Measurements from ENCODE around the gene TEDC2.

TEDC2 gene

DNA sequence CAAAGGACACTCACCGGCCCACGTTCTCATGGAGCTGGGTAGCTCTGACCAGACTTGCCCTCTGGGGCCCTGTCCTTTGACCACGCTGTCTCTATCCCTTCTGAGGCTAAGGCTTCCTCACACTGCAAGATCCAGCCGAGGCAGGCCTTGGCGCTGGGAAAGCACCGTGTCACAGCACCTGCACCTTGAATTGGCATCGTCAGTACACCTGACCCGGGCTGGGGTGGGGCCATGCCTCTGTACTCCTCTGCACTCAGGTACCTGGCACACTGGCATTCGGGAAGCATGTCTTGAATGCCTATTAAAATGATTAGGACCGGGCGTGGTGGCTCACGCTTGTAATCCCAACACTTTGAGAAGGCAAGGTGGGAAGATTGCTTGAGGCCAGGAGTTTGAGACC, 21.0 kb downstream of the TEDC2 start:
- DNase-seq = no peak

DNA sequence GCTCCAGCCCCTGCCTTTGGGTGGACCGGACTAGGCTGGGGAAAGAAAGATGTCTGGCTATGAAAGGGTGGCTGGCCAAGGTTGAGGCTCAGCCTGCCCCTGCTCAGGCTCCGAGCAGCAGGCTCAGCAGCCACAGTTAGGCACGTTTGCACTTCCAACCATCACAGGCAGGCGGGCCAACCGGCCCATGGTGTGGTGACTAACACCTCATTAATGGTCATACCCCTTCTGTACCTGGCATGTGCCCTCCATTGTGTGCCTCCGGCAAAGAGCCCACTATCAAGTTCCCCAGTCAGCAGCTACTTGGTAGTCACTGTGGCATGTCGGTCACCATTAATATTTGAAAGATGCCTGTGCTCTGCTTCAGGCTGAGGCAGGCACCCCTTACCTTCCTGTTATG, 21.8 kb downstream of the TEDC2 start:
- no peak for DNase-seq

DNA sequence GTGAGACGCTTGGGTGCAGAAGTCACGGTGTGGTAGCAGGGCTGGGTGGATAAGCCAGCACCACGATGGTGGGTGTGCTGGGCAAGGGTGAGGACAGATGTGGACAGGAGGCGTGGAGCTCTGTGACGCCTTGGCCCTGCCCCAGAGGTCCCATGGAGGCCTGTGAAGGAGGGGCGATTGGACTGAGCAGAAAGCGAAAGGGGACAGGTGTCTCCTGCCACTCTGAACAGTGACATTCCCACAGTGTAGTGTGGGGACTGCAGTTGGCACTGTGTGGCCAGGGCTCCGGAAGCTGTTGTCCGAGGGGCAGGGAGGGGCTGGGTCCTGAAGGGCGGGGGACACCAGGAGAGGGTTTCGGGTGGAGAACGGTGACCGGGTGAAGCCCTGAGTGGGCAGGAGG, 22.3 kb downstream of the TEDC2 start:
- DNase-seq = no peak

DNA sequence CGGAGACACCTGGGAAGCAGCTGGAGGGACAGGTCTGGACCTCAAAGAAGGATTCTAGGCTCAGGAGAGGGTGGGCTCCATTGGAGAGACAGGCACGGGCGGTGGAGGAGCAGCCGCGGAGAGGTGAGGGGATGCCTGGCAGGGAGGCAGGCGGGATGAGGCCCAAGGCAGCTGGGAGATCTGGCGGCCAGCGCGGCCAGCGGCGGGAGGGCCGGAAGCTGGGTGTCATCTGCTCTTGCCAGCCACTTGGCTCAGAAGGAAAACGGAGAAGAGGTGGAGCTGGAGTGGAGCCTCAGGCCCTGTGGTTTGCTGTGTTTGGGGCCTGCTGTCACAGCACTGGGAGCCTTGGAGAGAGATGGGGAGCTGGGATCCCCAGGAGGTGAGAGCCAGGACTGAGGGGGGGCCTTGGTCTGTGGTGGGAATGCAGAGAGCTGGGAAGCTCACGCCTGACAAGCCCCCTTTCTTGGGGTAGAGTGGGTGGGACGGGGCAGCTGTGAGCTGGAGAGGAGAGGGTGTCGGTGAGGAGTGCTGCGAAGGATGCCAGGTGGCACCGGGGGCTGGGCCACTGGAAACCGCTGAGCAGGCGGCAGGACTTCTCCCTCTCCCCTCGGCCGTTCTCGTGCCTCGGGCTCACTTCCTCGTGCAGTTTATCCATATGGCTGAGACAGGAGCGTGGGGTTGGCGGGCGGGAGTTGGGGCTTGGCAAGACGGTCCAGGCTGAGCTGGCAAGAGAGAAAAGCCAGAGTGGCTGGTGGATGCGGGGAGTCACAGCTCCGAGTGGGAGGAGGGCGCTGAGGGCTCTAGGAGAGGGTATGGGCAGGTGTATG, 23.0 kb downstream of the TEDC2 start:
- no peak for DNase-seq

DNA sequence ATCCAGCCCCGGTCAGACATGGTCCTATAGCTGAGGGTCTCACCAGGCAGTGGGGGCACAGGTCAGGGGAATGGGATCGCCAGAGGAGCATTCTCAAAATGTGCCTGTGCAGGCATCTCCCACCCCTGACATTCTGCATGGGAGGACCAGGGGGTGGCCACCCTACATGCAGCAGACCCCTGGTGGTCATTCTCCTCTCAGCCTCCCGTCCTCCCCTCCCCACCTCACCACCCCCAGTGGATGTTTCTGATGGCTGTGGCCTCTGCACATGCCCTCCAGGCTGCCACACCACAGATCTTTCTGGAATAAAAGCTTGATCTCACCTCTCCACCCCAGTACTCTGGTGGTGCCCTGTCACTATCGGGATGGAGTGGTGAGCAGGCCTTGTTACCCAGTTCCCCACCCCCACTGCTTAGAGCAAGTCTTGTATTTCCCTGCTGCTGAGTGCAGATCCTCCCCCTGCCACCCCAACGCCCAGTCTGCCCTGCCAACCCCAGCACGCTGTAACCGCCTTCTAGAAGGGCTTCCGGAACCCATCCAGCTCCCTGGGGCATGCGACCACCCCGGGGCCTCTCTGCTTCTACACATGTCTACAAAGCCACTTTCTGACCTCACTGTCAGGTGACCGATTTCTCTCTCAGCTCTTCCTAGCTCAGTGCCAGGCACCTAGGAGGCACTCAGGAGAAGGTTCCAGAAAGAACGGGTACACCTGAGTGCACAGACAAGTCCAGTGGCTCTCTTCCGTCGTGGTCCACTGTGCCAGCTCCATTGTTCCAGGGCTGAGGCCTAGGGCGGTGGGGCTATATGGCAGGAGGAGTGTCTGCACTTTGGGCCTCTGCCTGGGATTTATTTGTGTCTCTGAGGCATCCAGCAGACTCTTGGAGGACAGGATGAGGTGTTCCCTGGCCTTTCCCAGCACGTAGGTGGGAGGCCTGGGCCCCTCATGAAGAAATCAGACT, 24.3 kb downstream of the TEDC2 start:
- no peak for DNase-seq

DNA sequence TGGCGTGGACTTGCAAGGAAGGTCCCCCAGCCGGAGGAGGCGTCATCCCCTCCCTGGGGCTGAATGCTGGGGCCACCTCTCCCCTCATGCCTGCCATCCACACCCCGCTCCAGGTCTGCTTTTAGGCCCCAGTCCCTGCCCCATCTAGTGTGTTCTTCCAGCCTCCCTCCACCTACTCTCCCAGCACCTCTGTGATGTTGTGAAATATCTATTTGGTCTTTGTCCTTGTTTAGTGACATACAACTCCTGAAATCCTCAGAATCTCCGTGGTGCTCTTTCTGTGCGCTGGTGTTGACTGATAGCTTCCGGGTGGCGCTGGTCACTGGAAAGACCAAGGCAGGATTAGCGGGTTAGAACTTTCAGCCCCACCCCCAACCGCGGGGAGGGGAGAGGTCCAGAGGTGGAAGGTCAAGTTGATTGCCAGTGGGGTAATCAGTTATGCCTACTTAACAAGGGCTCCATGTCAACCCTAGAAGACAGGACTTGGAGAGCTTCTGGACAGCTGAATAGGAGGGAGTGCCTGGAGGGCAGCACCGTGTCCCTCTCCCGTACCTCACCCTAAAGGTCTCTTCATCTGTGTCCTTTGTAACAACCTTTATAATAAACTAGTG, 25.1 kb downstream of the TEDC2 start:
- no peak for DNase-seq

DNA sequence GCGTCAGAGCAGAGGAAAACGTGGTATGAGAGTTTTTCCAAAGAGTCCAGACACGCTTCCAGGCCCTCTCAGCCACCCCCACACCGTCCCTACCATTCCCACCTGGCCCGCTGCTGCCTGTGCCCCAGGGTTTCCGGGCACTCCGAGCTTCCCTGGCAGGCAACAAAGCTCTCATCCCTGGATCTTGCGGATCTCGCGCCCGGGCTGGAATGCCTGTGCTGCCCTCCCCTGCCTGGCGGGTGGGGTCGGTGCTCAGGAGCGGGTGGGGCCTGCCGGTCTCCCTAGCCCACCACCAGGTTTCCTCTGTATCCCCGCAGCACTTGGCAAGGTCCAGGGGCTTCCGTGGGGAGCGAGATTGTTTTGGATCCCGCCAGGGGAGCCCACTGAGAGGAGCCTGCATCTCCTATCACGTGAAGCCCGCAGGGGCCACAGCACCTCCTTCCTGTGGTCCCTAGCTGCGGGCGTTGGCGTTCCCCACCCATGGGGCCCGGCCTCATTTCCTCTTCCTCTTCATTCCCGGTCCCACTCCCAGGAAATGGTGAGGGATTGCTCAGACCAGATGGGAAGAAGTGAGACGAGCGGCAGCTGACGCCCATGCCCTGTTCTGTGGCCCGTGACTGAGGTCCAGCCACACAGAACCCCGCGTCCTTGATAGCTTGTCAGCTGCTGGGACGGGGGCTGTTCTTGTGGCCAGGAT, 26.1 kb downstream of the TEDC2 start:
- DNase-seq = no peak

DNA sequence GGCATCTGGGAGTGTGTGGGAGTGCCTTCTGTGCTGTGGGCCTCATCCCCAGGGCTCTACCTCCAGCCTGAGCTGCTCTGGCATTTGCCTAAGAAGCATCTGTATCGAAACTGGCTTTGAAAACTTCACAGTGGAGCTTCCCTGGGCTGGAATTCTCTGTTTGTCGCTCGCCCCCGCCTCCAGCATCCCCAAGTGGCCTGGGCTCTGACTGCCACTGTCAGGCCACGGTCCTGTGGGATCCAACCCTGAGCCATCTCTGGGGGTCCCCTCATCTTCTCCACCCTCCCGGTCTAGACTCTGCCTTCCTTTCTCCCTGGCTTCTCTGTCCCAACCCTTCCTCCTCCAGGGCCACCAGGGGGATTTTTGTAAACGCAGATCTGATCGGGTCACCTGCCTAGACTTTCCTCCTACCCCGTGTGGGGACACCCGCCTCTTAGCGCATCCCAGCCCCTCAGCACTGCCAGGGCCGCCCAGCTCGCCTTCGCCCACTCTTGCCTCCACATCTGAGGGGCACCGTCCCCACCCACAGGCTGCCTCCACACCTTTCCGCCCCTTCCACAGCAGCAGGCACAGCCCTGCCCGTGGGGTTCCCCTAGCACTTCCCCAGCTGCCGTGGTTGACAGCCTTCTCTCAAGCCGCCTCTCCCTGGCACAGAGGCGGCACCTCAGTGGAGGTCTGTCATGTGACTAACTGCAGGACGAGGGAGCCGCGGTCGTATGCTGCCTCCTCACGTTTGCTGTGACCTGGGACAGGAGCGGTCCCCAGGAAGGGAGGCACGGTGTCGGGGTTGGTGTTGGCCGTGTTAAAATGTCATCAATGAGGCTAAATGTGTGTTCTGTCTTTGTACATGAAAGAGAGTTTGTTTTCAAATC, 27.0 kb downstream of the TEDC2 start:
- peak; percentile 88 for DNase-seq

DNA sequence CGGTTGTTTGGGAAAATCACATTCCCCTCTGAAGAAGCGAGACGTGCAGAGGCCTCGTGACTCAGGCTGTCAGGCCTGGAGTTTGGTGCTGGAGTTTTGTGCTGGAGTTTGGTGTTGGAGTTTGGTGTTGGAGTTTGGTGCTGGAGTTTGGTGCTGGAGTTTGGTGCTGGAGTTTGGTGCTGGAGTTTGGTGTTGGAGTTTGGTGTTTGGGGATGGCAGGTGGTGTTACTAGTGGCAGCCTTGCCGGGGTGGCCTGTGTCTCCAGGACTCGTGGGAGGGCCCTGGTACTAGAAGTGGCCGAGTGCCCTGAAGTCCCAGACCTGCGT, 27.6 kb downstream of the TEDC2 start:
- no peak for DNase-seq

DNA sequence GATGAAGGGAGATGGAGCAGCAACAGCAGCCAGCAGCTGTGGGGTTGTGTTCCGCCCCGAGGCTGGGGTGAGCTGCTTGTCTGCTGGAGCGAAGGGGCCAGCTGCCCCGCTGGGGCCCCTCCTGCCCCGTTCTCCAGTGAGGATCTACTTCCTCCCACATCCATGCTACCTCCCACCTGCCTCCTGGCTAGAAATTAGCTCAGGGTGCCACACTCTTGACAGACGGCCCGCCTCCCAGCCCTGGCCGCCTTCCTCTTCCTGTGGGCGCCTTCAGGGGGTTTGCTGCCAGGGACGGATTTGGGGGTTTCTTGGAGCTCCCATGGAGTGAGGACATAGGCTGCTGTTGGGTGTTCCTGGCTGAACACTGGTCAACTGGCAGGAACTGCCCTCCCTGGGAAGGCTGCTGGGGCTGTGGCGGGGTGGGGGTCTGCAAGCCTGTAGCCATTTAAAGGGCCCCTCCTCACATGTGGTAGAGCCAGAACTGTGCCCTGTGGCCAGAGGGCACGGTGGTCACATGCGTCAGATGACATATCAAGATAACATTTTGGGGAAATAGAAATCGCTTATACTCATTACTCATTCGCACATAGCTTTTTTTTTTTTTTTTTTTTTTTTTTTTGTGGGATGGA, 28.1 kb downstream of the TEDC2 start:
- no peak for DNase-seq

DNA sequence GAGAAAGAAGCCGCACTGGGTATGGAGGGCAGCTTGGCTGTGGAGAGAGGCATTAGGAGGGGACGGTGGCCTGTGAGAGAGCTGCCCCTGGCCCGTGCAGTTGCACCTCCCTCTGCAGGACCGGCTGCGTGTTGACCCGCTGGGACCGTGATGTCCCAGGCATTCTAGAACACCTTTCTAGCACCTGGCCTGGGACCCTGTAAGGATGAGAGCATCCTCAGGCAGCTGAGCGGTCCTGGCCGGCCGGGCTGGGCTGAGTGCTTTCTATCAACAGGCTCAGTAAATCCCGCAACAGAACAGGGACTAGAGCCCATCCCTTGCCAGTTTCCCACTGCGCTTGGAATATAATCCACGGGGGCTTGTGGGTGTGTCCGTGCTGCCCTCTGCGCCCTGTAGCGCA, 29.7 kb downstream of the TEDC2 start:
- DNase-seq = no peak

DNA sequence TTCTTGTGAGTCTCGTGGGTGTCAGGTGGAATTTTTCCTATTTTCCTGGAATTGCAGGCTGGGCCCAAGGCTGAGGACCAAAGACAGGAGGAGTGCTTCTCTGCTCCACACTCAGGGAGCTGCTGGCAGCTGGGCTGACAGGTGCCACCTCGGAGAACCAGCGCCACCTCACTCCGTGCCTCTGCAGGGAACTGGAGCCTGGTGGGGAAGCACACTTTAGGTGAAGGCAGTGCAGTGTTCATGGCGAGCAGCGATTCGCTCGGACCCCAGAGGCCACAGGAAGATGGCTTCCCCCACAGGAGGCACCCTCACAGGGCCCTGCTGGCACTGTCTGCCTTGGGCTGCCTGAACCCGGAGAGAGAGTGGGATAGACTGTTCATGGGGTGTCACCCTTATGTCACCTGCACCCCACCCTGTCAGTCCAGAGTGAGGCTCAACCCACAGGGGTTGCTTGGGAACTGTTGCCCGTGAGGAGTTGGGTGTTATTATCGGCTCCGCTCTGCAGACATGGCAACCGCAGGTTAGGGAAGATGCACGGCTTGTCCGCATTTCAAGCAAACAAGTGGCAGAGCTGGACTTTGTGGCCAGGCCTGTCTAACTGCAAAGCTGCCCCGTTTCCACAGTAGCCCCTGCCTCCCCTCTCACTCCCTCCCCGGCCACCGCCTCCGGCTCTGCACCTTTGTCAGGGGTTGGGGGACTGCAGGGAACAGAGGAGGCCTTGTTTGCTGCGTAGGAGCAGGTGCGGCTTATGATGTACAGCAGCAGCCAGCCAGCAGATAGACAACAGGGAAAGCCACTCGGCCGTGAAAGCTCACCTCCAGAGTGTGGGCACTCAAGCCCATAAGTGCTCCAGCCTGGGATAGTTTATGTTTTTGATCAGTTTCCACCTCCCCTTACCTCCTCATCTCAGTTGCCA, 30.5 kb downstream of the TEDC2 start:
- no peak for DNase-seq

DNA sequence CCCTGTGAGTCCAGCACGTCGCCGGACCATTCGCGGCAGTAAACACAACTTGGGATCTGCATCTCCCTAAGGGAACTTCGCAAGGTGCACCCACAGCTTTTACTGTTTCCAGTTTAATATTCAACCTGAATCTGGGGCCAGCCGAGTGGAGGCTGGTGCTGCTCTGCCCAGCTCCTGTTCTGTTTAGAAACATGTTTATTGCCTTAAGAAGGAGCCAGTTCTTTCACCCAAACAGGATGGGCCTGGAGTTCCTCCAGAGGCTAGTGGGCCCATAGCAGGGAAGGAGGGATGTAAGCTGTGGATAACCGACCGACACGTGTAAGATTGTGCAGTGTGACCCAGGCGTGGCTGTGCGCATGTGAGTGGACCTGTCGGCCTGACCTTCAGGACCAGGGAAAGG, 32.4 kb downstream of the TEDC2 start:
- DNase-seq = no peak

DNA sequence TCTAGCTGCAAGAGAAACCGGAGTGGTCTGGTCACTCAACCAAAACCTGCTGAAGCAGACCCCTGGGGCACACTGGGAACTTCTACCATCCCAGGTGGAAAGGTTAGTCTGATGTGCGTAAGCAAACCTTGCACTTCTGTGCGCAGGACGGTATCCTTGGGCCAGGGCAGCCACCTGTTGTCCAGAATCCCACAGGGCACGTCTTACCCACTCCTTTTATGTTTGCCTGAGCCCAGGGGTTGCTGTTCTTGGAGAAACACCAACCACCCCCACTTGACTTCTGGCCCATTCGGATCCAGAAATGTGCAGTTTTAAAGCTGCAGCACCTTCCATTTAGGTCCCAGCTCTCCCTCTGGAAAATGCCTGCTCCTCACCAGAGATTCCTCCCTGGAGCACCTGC, 33.7 kb downstream of the TEDC2 start:
- DNase-seq = no peak

DNA sequence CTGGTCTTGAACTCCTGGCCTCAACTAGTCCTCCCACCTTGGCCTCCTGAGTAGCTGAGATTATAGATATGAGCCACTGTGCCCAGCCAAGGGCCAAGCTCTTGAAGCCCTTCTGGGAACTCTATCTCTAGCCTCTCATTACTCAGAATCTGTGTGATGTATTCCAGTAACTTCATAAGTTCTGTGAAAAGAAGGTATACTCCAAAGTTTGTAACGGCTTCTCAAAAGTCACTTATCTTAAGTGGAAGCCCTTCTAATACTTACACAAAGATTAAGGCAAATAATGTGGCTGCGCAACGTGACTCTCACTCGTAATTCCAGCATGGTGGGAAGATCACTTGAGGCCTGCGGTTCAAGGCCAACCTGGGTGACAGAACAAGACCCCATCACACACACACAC, 34.7 kb downstream of the TEDC2 start:
- no peak for DNase-seq

DNA sequence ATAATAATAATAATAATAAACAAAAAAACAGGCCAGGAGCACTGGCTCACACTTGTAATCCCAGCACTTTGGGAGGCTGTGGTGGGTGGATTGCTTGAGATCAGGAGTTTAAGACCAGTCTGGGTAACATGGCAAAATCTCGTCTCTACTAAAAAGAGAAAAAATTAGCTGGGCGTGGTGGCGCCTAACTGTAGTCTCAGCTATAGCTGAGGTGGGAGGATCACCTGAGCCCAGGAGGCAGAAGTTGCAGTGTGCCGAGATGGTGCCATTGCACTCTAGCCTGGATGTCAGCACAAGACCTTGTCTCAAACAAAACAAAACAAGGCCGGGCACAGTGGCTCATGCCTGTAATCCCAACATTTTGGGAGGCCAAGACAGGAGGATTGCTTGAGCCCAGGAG, 35.1 kb downstream of the TEDC2 start:
- no peak for DNase-seq

DNA sequence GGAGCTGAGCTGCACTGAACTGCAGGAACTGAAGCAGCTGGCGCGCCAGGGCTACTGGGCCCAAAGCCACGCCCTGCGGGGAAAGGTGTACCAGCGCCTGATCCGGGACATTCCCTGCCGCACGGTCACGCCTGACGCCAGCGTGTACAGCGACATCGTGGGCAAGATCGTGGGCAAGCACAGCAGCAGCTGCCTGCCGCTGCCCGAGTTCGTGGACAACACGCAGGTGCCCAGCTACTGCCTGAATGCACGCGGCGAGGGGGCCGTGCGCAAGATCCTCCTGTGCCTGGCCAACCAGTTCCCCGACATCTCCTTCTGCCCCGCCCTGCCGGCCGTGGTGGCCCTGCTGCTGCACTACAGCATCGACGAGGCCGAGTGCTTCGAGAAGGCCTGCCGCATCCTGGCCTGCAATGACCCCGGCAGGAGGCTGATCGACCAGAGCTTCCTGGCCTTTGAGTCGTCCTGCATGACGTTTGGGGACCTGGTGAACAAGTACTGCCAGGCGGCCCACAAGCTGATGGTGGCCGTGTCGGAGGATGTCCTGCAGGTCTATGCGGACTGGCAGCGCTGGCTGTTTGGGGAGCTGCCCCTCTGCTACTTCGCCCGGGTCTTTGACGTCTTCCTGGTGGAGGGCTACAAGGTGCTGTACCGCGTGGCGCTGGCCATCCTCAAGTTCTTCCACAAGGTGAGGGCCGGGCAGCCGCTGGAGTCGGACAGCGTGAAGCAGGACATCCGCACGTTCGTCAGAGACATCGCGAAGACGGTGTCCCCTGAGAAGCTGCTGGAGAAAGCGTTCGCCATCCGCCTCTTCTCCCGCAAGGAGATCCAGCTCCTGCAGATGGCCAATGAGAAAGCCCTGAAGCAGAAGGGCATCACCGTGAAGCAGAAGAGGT, 36.6 kb downstream of the TEDC2 start:
- DNase-seq = no peak

DNA sequence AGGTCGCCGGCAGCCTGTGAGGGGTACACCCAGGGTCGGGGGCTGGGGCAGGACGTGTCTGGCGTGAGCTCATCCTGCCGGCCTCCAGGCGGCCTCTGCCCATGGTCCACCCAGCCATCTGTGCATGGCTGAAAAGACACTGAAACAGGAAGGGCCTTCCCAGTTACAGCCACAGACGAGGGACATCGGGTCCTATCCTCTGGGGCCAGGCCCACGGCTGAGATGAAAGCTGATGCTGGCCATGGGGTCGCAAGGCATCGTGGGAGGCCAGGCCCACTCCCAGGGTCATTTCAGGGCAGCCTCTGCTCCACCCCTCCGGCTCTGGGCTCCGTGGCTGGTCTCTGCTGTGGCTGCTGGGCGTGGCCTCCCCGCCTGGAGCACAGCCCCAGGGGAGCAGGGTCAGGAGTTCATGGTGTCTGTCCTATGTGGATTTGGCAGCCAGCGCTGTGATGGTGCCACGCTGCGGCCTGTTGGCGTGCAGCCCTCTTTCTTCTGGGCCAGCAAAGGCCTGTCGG, 37.3 kb downstream of the TEDC2 start:
- DNase-seq = no peak
